AG20443 (cell line): ENCODE measurements around the gene STPG3.

Experiments
- DNase-seq: peaks from one replicate; pipeline ENCODE4 v3.0.0; 2012; ENCODE audit warnings: low spot score, mixed read lengths

STPG3 gene

GRCh38 chr9:137266585-137267453 lies 15.7 kb downstream of the STPG3 start:
- DNase-seq, result no peak

DNA sequence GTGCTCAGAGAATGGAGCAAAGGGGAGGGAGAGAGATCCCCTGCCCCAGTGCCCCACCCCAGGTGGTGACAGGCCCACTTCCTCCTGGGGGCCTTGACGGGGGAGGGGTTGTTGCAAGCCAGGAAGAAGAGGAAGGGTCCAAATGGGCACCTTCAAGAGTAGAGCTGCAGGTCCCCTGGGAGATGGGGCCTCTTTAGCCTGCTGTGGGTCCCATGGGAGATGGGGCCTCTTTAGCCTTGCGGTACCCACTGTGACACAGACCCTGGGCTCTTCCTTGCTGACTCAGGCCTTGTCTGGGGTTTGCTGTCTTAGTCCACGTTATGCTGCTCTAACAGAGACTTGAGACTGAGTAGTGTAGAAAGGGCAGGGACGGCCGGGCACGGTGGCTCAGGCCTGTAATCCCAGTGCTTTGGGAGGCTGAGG lies 16.9 kb downstream of the STPG3 start:
- DNase-seq, result no peak

- DNase-seq, result no peak
Observed at GRCh38 chr9:137268538-137269201, 17.6 kb downstream of the STPG3 start.

DNA sequence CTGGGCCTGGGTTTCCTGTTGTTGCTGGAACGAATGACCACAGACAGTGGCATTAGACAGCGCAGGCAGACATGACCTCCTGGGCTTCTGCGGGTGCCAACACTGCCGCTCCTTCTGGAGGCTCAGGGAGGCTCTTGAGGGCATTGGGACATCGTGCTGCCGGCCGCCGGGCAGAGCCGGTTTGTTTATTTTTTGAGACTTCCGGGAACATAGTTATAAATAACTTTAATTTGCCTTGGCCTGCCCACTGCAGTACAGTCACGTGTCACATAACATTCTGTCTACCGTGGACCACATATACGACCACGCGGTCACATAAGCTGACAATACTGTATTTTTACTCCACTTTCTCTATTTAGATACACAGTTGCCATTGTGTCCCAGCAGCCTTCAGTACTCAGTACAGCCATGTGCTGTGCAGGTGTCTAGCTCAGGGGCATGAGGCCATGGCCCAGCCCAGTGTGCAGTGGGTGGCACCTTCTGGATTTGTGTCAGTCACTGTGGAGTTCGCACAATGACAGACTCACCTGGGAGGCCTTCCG lies 18.2 kb downstream of the STPG3 start:
- no peak for DNase-seq

- no peak for DNase-seq
Observed at GRCh38 chr9:137270929-137271695, 20.0 kb downstream of the STPG3 start.

GRCh38 chr9:137271696-137272076 lies 20.6 kb downstream of the STPG3 start:
- no peak for DNase-seq

DNA sequence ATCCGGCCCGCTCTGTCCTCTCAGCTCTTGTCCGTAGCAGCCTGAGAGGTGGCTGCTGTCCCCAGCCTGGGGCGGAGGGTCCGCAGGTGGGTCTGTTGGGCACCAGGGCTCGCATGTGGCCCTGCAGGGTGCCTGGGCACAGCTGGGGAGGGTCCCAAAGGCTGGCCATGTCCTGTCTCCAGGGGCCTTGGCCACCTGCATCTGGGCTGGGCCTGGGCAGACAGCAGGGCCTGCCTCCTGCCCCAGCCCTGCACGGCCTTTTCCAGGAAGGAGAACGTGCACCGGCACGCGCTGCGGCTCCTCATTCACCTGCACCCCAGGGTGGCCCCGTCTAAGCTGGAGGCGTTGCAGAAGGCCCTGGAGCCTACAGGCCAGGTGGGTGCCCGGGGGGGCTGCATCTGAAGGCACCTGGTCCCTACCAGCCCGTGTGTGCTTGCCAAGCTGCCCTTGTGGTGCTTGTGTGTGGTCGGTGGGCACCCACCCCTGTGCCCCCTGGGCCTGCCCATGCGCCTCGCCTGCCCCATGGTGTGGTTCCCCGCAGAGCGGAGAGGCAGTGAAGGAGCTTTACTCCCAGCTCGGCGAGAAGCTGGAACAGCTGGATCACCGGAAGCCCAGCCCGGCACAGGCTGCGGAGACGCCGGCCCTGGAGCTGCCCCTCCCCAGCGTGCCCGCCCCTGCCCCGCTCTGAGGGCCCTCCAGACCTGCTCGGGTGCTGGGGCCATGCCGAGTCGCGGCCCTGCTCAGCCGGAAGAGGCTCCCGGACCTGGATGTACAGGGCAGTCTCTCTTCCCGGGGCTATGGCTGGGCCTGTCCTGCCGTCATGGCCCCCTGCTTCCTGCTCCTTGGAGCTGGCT lies 21.4 kb downstream of the STPG3 start:
- DNase-seq, result no peak

DNA sequence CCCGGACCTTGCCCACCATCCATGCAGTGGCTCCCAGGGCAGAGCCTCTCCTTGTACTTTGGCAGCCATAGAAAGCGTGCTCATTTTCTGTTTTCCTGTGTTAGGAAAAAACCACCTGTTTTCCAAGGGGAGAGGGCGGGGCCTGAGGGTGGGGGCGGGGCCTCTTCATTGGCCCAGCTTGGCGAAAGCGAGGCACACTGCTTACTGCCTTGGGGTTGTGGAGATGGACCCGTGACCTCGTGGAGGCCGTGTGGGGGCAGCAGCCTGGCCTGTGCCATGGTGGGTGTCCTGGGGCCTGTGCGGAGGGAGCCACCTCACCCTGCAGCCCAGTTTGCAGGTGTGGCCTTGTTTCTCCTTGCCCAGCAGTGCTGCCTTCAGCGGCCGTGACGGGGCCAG lies 22.0 kb downstream of the STPG3 start:
- no peak for DNase-seq

DNA sequence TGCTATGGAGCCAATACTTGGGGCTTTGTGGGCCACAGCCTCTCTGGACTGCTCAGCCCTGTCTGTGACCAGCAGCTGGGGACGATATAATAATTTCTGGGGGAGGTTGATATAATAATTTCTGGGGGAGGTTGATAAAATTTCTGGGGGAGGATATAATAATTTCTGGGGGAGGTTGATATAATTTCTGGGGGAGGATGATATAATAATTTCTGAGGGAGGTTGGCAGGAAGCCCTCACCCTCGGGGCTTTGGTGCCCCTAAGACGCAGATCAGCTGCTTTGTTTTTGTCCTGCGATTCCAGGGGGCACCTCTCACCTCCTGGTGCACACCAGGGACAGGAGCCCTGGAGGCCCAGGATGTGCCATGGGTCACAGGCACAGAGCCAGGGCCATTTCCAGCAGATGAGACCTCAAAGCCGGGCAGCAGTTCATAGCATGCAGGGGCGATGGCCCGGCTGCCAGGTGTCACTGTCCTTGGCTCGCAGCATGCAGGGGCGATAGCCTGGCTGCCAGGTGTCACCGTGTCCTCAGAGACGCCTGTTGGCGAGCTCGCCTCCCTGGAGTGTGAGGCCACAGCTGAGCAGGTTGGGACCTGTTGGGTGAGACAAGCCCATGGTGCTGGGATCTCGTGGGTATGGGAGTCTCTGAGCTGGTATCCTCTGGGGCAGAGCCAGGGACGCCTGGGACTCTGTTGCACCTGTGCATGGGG lies 22.7 kb downstream of the STPG3 start:
- DNase-seq, result no peak

GRCh38 chr9:137275203-137275587 lies 24.1 kb downstream of the STPG3 start:
- no peak for DNase-seq

DNA sequence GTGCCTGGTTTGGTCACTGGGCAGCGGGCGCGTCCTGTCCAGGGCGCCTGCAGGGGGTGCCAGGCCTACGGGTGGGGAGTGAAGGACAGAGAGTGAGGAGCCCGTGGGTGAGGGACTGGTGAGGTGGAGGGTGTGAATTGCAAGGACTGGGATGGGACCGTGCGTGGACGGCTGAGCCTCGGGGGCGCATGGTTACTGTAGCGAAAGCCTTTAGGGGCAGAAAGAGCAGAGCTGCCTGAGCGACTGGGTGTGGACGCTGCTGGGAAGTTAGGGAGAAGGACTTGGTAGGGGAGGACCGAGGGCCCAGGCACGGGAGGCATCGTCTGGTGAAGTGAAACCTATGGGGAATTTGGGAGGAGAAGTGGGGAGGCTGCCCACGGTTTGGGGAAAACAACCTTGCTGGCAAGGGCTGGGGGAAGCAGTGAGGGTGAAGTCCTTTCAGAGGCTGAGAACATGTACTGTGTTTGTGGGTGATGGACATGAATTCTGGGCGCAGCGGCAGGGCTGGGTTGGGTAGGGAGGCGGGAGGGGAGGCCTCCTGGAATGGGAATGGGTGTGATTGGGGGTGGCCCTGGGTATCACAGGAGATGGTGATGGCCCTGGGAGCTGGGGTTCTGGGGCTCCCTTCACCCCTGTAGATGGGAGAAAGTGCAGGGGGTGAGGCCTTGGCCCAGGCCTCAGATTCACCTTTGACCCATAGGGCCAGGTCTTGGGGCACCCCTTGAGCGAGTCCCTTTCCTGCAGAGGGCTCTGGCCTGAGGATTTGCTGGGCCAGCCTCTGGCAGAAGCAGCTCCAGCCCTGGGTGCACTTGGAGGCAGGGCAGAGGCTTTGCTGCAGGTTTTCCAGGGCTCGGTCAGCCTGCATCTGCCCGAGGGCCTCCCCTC lies 24.7 kb downstream of the STPG3 start:
- no peak for DNase-seq

- DNase-seq, result no peak
Observed at GRCh38 chr9:137276473-137277328, 25.6 kb downstream of the STPG3 start.

- peak; percentile 85 for DNase-seq
Observed at GRCh38 chr9:137277329-137278041, 26.4 kb downstream of the STPG3 start, which contains the start of gene TOR4A. TSS of gene TOR4A (plus strand) at chr9:137277726. CDS start at chr9:137278690, 964 bp downstream.

DNA sequence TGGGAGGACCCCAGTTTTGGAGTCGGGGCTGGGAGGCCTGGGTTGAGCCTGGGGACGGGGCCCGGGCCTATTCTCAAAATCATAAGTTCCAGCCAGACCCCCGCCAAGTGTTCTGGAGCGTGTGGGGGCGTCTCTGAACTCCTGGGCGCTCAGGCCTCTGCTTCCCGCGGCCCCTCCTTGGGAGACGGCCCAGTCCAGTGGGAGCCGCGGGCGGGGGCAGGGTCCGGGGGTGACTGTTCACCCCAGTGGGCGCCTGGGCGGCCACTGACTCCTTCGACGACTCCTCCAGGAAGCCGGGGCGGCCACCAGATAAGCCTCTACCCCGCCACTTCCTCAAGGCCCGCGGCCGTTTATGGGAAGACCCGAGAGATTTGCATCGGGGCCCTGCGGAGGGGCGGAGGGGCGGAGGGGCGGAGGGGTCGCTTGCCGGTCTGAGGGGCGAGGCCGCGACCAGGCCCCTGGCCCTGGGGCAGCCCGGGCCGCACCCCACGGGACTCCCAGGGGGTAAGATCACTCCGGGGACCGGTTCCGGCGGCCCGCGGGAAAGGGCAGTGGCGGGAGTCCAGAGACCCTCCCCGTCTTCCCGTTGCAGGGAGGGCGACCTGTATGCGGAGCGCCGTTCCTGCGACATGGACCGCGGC lies 27.1 kb downstream of the STPG3 start:
- no peak for DNase-seq

GRCh38 chr9:137278721-137279711 lies 27.9 kb downstream of the STPG3 start:
- no peak for DNase-seq

DNA sequence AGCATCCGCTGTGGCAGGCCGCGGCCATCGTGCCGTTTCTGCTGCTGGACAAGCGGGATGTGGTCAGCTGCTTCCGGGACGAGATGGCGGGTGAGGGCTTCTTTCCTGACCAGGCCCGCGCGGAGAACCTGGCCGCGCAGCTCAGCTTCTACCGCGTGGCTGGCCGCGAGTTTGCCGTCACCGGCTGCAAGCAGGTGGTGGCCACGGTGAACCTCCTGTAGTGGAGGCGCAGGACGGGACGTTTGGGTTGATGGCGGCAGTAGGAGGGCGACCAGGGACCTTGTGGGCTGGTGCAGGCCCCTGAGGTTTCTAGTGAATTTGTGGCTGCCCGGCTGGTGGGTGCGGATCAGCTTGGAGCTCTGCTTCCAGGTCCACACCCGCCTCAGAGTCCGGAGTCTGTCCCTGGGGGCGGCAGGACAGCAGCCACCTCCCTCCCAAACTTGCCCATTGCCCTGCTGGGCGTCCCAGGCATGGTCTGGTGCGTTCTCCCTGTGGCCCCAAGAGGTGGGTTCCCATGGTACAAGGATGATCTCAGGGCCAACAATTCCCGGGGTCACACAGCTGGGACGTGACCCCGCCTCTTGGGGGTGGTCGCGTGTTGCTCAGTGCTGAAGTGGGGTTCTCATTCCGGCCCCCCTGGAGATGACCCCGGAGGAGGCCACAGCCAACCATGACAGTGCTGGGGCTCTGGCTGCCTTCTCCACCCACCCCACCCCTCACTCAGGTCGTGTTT lies 28.8 kb downstream of the STPG3 start:
- DNase-seq, result no peak
